Thyroid gland (tissue), 4 donors: ENCODE measurements around the gene KLF11. TPM values are rescaled to one million over a fixed set of nuclear protein-coding genes. Genes with fewer than 3 reads are reported as not detected.
"Not testable (repeated sequence)": the region's sequence is repeated elsewhere in the genome, so short reads cannot be mapped to it uniquely, and the experiment has no call there.

Experiments
- DNase-seq, 2 donors: peaks; one replicate each; pipeline ENCODE4 v3.0.0-alpha.2; 2019
- H3K27ac ChIP-seq, 3 donors: fragments of 200-600 bp; sonication (generic); 1 replicate in 2 of 3; 2 replicates in 1 of 3; pipeline ENCODE4 v1.5.1; 2016 to 2019; ENCODE audit warnings: mild to moderate bottlenecking in 1 of 3, moderate library complexity in 1 of 3
- H3K27me3 ChIP-seq: fragments of 200-600 bp; sonication (generic); one replicate; pipeline ENCODE4 v1.5.1; 2019
- H3K36me3 ChIP-seq, 2 donors: fragments of 200-600 bp; sonication (generic); one replicate each; pipeline ENCODE4 v1.5.1; 2016 to 2019
- H3K4me1 ChIP-seq, 2 donors: fragments of 200-600 bp; sonication (generic); one replicate each; pipeline ENCODE4 v1.5.1; 2017 to 2019
- H3K4me3 ChIP-seq, 3 donors: fragments of 200-600 bp; sonication (generic); replicated peaks in 1 of 3; 1 replicate in 2 of 3; 2 replicates in 1 of 3; pipeline ENCODE4 v1.5.1; 2016; ENCODE audit warnings: mild to moderate bottlenecking in 1 of 3
- H3K9me3 ChIP-seq: fragments of 200-600 bp; sonication (generic); one replicate; pipeline ENCODE4 v1.5.1; 2017
- POLR2A ChIP-seq, 2 donors: fragments of 450-650 bp; IDR thresholded peaks; one replicate each; pipeline ENCODE4 v1.6.1; 2017; ENCODE audit warnings: antibody characterized with exemption in 2 of 2, mild to moderate bottlenecking in 2 of 2, moderate library complexity in 1 of 2
- WGBS, 2 donors: methylation state at CpG; one replicate each; pipeline ENCODE4 v1.1.5; 2017; 5-methylcytosine and 5-hydroxymethylcytosine counted together
- intact Hi-C: fragments of 100-400 bp; cut with DNase I; formaldehyde crosslinking; loops from one replicate; pipeline ENCODE4 v1.15.1; 2023
- total RNA-seq, 4 donors: library from RNA; depleted of rRNA; stranded (reverse); fragments of >200 nt; gene quantifications; one replicate each; pipeline ENCODE4 v1.2.3, GENCODE V29; 2016
- TF ChIP-seq, protein P1 (sequence below), 6 experiments: fragments of 200-600 bp in 3 of 6; fragments of 450-650 bp in 3 of 6; sonication (generic) in 3 of 6; IDR thresholded peaks; one replicate each; pipeline ENCODE4 v1.5.1; 2016 to 2019; ENCODE audit warnings: antibody characterized with exemption in 6 of 6, mild to moderate bottlenecking in 2 of 6, inconsistent platforms in 1 of 6, moderate library complexity in 1 of 6

Gene KLF11
- total RNA-seq, 4 donors from 2014 or later, result 11.2 to 44.2 (median 23.7) TPM

DNA sequence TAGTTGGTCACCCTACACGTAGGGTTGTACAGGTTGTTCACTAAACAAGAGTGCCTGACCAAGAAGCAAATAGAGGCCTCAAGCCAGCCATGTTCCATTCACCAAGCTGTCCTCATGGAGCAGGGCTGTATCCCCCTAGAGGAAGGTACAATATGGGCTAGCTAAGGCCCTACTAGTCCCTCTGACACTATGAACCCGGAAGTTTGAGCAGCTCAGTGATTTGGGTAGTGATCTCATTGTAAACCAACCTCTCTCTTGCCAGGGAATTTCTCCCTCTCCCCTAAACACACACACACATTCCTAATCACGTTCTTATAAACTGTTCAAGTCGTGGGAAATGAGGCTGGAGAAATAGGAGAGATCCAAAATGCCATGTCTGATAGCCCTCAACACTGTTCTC lies 43.6 kb downstream of the KLF11 start:
- peak overlapping the region in 1 of 3 donors; percentile 56 for H3K27ac ChIP-seq
- H3K27me3 ChIP-seq, result no peaks in the 10 kb centered on the region
- H3K9me3 ChIP-seq, result no peaks in the 10 kb centered on the region
- intact Hi-C loops, result no loop called here
- H3K36me3 ChIP-seq, result no peaks in the 10 kb centered on the region
- TF ChIP-seq, protein P1, sequence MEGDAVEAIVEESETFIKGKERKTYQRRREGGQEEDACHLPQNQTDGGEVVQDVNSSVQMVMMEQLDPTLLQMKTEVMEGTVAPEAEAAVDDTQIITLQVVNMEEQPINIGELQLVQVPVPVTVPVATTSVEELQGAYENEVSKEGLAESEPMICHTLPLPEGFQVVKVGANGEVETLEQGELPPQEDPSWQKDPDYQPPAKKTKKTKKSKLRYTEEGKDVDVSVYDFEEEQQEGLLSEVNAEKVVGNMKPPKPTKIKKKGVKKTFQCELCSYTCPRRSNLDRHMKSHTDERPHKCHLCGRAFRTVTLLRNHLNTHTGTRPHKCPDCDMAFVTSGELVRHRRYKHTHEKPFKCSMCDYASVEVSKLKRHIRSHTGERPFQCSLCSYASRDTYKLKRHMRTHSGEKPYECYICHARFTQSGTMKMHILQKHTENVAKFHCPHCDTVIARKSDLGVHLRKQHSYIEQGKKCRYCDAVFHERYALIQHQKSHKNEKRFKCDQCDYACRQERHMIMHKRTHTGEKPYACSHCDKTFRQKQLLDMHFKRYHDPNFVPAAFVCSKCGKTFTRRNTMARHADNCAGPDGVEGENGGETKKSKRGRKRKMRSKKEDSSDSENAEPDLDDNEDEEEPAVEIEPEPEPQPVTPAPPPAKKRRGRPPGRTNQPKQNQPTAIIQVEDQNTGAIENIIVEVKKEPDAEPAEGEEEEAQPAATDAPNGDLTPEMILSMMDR (IDR thresholded peaks at IDR 0.05), result no peak
- no peak for TF ChIP-seq POLR2A (IDR thresholded peaks at IDR 0.05)
- H3K4me3 ChIP-seq, result no peak overlapping the region
- no peak for DNase-seq
- WGBS, 2 donors, result 53 to 55% methylated on average over 4 of the region's 4 CpGs
- H3K4me1 ChIP-seq, result peaks cover 5 to 39% of the 10 kb centered on the region in 2 donors

DNA sequence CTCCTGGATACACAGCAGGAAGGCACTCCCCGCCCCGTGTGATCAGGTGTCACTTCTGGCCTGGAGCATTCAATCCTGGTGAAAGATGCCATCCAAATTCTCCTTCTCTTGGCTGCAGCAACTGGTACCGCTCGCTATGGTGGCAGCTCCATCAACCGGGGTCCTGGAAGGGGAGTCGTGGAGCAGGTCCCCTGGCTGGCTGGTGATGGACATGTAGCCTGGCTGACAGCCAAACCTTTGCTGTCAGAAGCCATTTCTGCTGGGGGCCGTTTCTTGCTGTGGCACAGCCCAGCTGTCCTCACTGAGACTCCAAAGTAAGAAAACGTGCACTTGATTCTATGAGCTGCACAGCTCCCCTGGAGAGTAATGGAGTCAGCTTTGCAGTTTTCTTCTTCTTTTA lies 44.0 kb downstream of the KLF11 start:
- TF ChIP-seq, protein P1 (IDR thresholded peaks at IDR 0.05), result no peak
- TF ChIP-seq POLR2A (IDR thresholded peaks at IDR 0.05), result no peak
- Histone ChIP-seq H3K27ac (peak overlapping the region in 1 of 3 donors; percentile 56), H3K9me3 (no peaks in the 10 kb centered on the region), H3K27me3 (no peaks in the 10 kb centered on the region), H3K36me3 (no peaks in the 10 kb centered on the region), H3K4me3 (no peak overlapping the region), H3K4me1 (peaks cover 5 to 39% of the 10 kb centered on the region in 2 donors)
- intact Hi-C loops, result no loop called here
- DNase-seq, result no peak
- 45 to 49% methylated on average over 8 of the region's 8 CpGs for WGBS, 2 donors

DNA sequence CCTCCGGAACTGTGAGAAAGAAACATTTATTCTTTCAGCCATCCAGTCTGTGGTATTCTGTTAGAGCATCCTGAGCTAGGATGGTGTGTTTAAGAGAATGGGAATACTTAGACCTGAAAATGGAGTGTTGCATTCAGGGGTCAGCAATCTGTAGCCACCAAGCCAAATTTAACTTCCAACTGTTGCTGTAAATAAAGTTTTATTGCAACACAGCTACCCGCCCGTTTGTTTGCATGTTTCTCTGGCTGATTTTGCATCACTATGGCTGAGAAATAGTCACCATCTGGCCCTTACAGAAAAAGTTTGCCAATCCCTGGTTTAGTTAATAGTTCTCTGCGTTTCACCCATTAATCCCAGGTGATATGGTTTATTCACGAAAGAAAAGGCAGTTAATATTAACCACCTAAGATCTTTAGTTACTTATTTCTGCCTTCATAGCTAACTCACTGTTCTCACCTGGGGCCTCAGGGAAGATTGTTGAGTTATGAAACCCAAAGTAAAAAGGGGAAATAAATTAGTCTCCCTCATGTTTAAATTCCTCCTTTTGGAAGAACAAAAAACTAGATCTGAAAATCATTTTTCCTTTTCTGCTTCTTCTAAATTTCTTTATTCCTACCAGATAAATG lies 46.3 kb downstream of the KLF11 start:
- no peak overlapping the region for H3K27ac ChIP-seq
- H3K27me3 ChIP-seq, result no peaks in the 10 kb centered on the region
- no peak overlapping the region for H3K4me3 ChIP-seq
- H3K9me3 ChIP-seq, result no peaks in the 10 kb centered on the region
- DNase-seq, result no peak
- peaks cover 0 to 22% of the 10 kb centered on the region in 2 donors for H3K4me1 ChIP-seq
- intact Hi-C loops, result no loop called here
- H3K36me3 ChIP-seq, result no peaks in the 10 kb centered on the region
- TF ChIP-seq, protein P1 (IDR thresholded peaks at IDR 0.05), result no peak
- no peak for TF ChIP-seq POLR2A (IDR thresholded peaks at IDR 0.05)
- 55 to 75% methylated on average over 5 of the region's 5 CpGs for WGBS, 2 donors

GRCh38 chr2:10091182-10091888 lies 48.0 kb downstream of the KLF11 start:
- H3K9me3 ChIP-seq, result no peaks in the 10 kb centered on the region
- DNase-seq, result peak; percentile 64 to 67
- intact Hi-C loops, result no loop called here
- peaks cover 0 to 22% of the 10 kb centered on the region in 2 donors for H3K4me1 ChIP-seq
- H3K4me3 ChIP-seq, result peak overlapping the region in 1 of 3 donors; percentile 26
- no peaks in the 10 kb centered on the region for H3K36me3 ChIP-seq
- 19 to 25% methylated on average over 14 to 22 of the region's 52 CpGs for WGBS, 2 donors
- peak overlapping the region in 1 of 3 donors; percentile 58 for H3K27ac ChIP-seq
- TF ChIP-seq, protein P1 (IDR thresholded peaks at IDR 0.05), result peak in 1 of 6 experiments; percentile 14
- no peak for TF ChIP-seq POLR2A (IDR thresholded peaks at IDR 0.05)
- H3K27me3 ChIP-seq, result no peaks in the 10 kb centered on the region

DNA sequence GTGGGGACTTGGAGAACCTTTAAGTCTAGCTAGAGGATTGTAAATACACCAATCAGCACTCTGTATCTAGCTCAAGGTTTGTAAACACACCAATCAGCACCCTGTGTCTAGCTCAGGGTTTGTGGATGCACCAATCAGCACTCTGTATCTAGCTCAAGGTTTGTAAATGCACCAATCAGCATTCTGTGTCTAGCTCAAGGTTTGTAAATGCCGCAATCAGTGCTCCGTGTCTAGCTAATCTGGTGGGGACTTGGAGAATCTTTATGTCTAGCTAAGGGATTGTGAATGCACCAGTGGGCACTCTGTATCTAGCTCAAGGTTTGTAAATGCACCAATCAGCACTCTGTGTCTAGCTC lies 48.5 kb downstream of the KLF11 start:
- H3K27ac ChIP-seq, H3K9me3 ChIP-seq, DNase-seq, H3K27me3 ChIP-seq, H3K36me3 ChIP-seq, H3K4me3 ChIP-seq, intact Hi-C loops: not testable (repeated sequence)
- H3K4me1 ChIP-seq, result peaks cover 0 to 20% of the 10 kb centered on the region in 2 donors
- WGBS, 2 donors, result 96 to 100% methylated on average over 2 of the region's 2 CpGs
